GM12892 (cell line): ENCODE results near the gene CIDEC.
A peak's percentile ranks its signal among the peaks of the same experiment; 100 is the strongest.
"Not testable (repeated sequence)": the region's sequence is repeated elsewhere in the genome, so short reads cannot be mapped to it uniquely, and the experiment has no call there.

Source experiments
- DNase-seq: peaks from one replicate; pipeline ENCODE4 v3.0.0; 2011; ENCODE audit not compliant: insufficient read length
- FAIRE-seq: peaks from 2 replicates; lab custom pipeline; 2011; peaks lifted over from hg19 to GRCh38; lab: Jason Lieb, UNC
- POLR2A ChIP-seq: IDR thresholded peaks from 2 replicates; pipeline ENCODE4 v1.6.1; 2011; ENCODE audit warnings: low read depth, low read length, control low read depth
- POLR2AphosphoS5 ChIP-seq: IDR thresholded peaks from 2 replicates; pipeline ENCODE4 v1.6.1; 2011; ENCODE audit warnings: low read depth, low read length, control low read depth
- TAF1 ChIP-seq: IDR thresholded peaks from 2 replicates; pipeline ENCODE4 v1.6.1; 2011; ENCODE audit warnings: low read depth, mild to moderate bottlenecking, control low read depth, low read length, borderline replicate concordance

Gene CIDEC

GRCh38 chr3:9898467-9899241, 18.6 kb upstream of the CIDEC start:
- TF ChIP-seq POLR2A (no peak), POLR2AphosphoS5 (no peak), TAF1 (no peak)
- DNase-seq (no peak), FAIRE-seq (no peak)

GRCh38 chr3:9897408-9898372, 17.6 kb upstream of the CIDEC start:
- DNase-seq (no peak), FAIRE-seq (no peak)
- TF ChIP-seq POLR2AphosphoS5: no peak
- no peak for TF ChIP-seq TAF1
- TF ChIP-seq POLR2A: no peak

- FAIRE-seq, DNase-seq: not testable (repeated sequence)
Observed at GRCh38 chr3:9896755-9897407, 16.8 kb upstream of the CIDEC start.

- DNase-seq, FAIRE-seq: not testable (repeated sequence)
Observed at GRCh38 chr3:9895715-9896114, 15.7 kb upstream of the CIDEC start.

- no peak for FAIRE-seq
- TF ChIP-seq TAF1: no peak
- no peak for TF ChIP-seq POLR2A
- TF ChIP-seq POLR2AphosphoS5: no peak
- DNase-seq: no peak
Observed at GRCh38 chr3:9893739-9894138, 13.7 kb upstream of the CIDEC start.

- TF ChIP-seq POLR2A (no peak), POLR2AphosphoS5 (no peak), TAF1 (no peak)
- DNase-seq (no peak), FAIRE-seq (no peak)
Observed at GRCh38 chr3:9891072-9891622, 11.1 kb upstream of the CIDEC start.

- DNase-seq (peak; percentile 78), FAIRE-seq (peak; percentile 83)
- peak; percentile 88 for TF ChIP-seq POLR2A
- peak; percentile 91 for TF ChIP-seq TAF1
- TF ChIP-seq POLR2AphosphoS5: peak; percentile 90
Observed at GRCh38 chr3:9890249-9891071, 10.4 kb upstream of the CIDEC start, which contains the start of gene JAGN1. JAGN1 (plus strand) TSS chr3:9890610; CDS start chr3:9890723, 113 bp downstream.

- TF ChIP-seq TAF1 (no peak), POLR2AphosphoS5 (no peak), POLR2A (no peak)
- DNase-seq (no peak), FAIRE-seq (no peak)
Observed at GRCh38 chr3:9889405-9889804, 9.4 kb upstream of the CIDEC start.

- no peak for TF ChIP-seq TAF1
- TF ChIP-seq POLR2AphosphoS5: no peak
- TF ChIP-seq POLR2A: no peak
- FAIRE-seq: no peak
- DNase-seq: no peak
Observed at GRCh38 chr3:9888540-9888939, 8.5 kb upstream of the CIDEC start.

- no peak for DNase-seq
- no peak for FAIRE-seq
- TF ChIP-seq POLR2A (no peak), POLR2AphosphoS5 (no peak), TAF1 (no peak)
Observed at GRCh38 chr3:9887480-9887879, 7.4 kb upstream of the CIDEC start.

GRCh38 chr3:9886328-9886727, 6.3 kb upstream of the CIDEC start:
- TF ChIP-seq TAF1 (no peak), POLR2AphosphoS5 (no peak), POLR2A (no peak)
- DNase-seq (no peak), FAIRE-seq (no peak)
